HepG2 (cell line): ENCODE results near the gene CSPG5. TPM values are rescaled to one million over a fixed set of nuclear protein-coding genes. Genes with fewer than 3 reads are reported as not detected.
A peak's percentile ranks its signal among the peaks of the same experiment; 100 is the strongest.

ENCODE experiments used
- AGO1 ChIP-seq: fragments of 200-400 bp; formaldehyde crosslinking; IDR thresholded peaks from 2 replicates; pipeline ENCODE4 v1.6.1; 2017; ENCODE audit warnings: mild to moderate bottlenecking, low read depth, low read length, moderate library complexity; ENCODE audit not compliant: poor library complexity, severe bottlenecking
- BRD4 ChIP-seq: sonication (generic); formaldehyde crosslinking; IDR thresholded peaks from 2 replicates; pipeline ENCODE4 v1.4.0; 2020; ENCODE audit warnings: missing genetic modification reagents
- FOXJ3 ChIP-seq: sonication (generic); formaldehyde crosslinking; IDR thresholded peaks from 2 replicates; pipeline ENCODE4 v1.4.0; 2020; ENCODE audit warnings: missing genetic modification reagents, mild to moderate bottlenecking, borderline replicate concordance
- FOXK2 ChIP-seq: fragments of 450-650 bp; IDR thresholded peaks from 2 replicates; pipeline ENCODE4 v1.6.1; 2016
- HOXA5 ChIP-seq: sonication (generic); formaldehyde crosslinking; IDR thresholded peaks from 2 replicates; pipeline ENCODE4 v1.4.0; 2020; ENCODE audit warnings: missing genetic modification reagents
- KDM1A ChIP-seq: IDR thresholded peaks from 2 replicates; pipeline ENCODE4 v1.6.1; 2016; ENCODE audit warnings: missing compliant biosample characterization
- MEIS2 ChIP-seq: sonication (generic); formaldehyde crosslinking; IDR thresholded peaks from 2 replicates; pipeline ENCODE4 v1.9.0; 2021; ENCODE audit warnings: mild to moderate bottlenecking, missing genetic modification reagents
- NAIF1 ChIP-seq: sonication (generic); formaldehyde crosslinking; IDR thresholded peaks from 2 replicates; pipeline ENCODE4 v1.5.0; 2020; ENCODE audit warnings: mild to moderate bottlenecking, missing genetic modification reagents, borderline replicate concordance
- RBFOX2 ChIP-seq: fragments of 200-400 bp; formaldehyde crosslinking; IDR thresholded peaks from 2 replicates; pipeline ENCODE4 v1.6.1; 2017; ENCODE audit warnings: low read depth, mild to moderate bottlenecking, low read length
- SCMH1 ChIP-seq: sonication (generic); formaldehyde crosslinking; IDR thresholded peaks from 2 replicates; pipeline ENCODE4 v1.9.0; 2021; ENCODE audit warnings: missing genetic modification reagents, mild to moderate bottlenecking, borderline replicate concordance
- SP140L ChIP-seq: sonication (generic); formaldehyde crosslinking; IDR thresholded peaks from 2 replicates; pipeline ENCODE4 v1.4.0; 2020; ENCODE audit warnings: missing genetic modification reagents, borderline replicate concordance
- SP4 ChIP-seq: sonication (generic); formaldehyde crosslinking; IDR thresholded peaks from 2 replicates; pipeline ENCODE4 v1.8.1; 2023; ENCODE audit warnings: mild to moderate bottlenecking, missing genetic modification reagents
- STAT5B ChIP-seq: sonication (generic); formaldehyde crosslinking; IDR thresholded peaks from 2 replicates; pipeline ENCODE4 v1.4.0; 2020; ENCODE audit warnings: missing genetic modification reagents
- SUZ12 ChIP-seq: fragments of 150-350 bp; IDR thresholded peaks from 2 replicates; pipeline ENCODE4 v1.6.1; 2014; ENCODE audit warnings: low read depth, low read length
- TOPORS ChIP-seq: sonication (generic); formaldehyde crosslinking; IDR thresholded peaks from 2 replicates; pipeline ENCODE4 v1.8.0; 2023; ENCODE audit warnings: mild to moderate bottlenecking, missing genetic modification reagents
- ZNF12 ChIP-seq: sonication (generic); formaldehyde crosslinking; IDR thresholded peaks from 2 replicates; pipeline ENCODE4 v1.5.0; 2020; ENCODE audit warnings: missing genetic modification reagents
- ZNF121 ChIP-seq: sonication (generic); formaldehyde crosslinking; IDR thresholded peaks from 2 replicates; pipeline ENCODE4 v1.5.0; 2020; ENCODE audit warnings: mild to moderate bottlenecking, missing genetic modification reagents
- ZNF329 ChIP-seq: sonication (generic); formaldehyde crosslinking; IDR thresholded peaks from 2 replicates; pipeline ENCODE4 v1.9.0; 2021; ENCODE audit warnings: low read depth, mild to moderate bottlenecking, missing genetic modification reagents
- ZNF589 ChIP-seq: sonication (generic); formaldehyde crosslinking; conservative IDR thresholded peaks from 2 replicates; pipeline ENCODE4 v1.8.0; 2022; ENCODE audit warnings: mild to moderate bottlenecking, moderate library complexity, missing genetic modification reagents
- ZSCAN20 ChIP-seq: sonication (generic); formaldehyde crosslinking; IDR thresholded peaks from 2 replicates; pipeline ENCODE4 v1.4.0; 2020; ENCODE audit warnings: missing genetic modification reagents, mild to moderate bottlenecking, borderline replicate concordance
- ZZZ3 ChIP-seq: sonication (generic); formaldehyde crosslinking; IDR thresholded peaks from 2 replicates; pipeline ENCODE4 v1.4.0; 2020; ENCODE audit warnings: missing genetic modification reagents, mild to moderate bottlenecking, borderline replicate concordance
- polyA plus RNA-seq, 8 experiments: library from polyadenylated mRNA; depleted of rRNA in 3 of 8; stranded (reverse) in 7 of 8; unstranded in 1 of 8; fragments of >200 nt; fragmentation: Illumina TruSeq in 4 of 8; extraction: Trizol in 4 of 8; gene quantifications; 2 replicates each; pipeline versions ENCODE4 v1.2.1 to v1.2.3, GENCODE V29; 2011 to 2016; ENCODE audit warnings: low read depth in 4 of 8, missing spikeins in 1 of 8, mixed read lengths in 1 of 8; ENCODE audit not compliant: insufficient read depth in 1 of 8
- total RNA-seq, 5 experiments: library from RNA; depleted of rRNA; stranded (reverse); fragments of >200 nt; fragmentation: Illumina TruSeq; extraction: Trizol; gene quantifications; 2 replicates each; pipeline ENCODE4 v1.2.3, GENCODE V29; 2016; ENCODE audit warnings: low read depth in 1 of 5
- TF ChIP-seq, protein P1 (sequence below): sonication (generic); formaldehyde crosslinking; IDR thresholded peaks from 2 replicates; pipeline ENCODE4 v1.4.0; 2020; ENCODE audit warnings: missing genetic modification reagents
- TF ChIP-seq, protein P2 (sequence below): sonication (generic); formaldehyde crosslinking; IDR thresholded peaks from 2 replicates; pipeline ENCODE4 v1.4.0; 2020; ENCODE audit warnings: missing genetic modification reagents, borderline replicate concordance
- TF ChIP-seq, protein P3 (sequence below): sonication (generic); formaldehyde crosslinking; IDR thresholded peaks from 2 replicates; pipeline ENCODE4 v1.4.0; 2020; ENCODE audit warnings: mild to moderate bottlenecking, low read depth, missing genetic modification reagents

Gene CSPG5
- total and polyA plus RNA-seq, 2 of the 13 experiments (the other 11 are each of a cell fraction or from before 2014, with no cell fraction given): 0.07 to 0.15 TPM

GRCh38 chr3:47513125-47513929 is 65.3 kb downstream of the CSPG5 start, which contains the start of gene ELP6 (continued):
- TF ChIP-seq STAT5B (CRISPR knock-in tag) (no peak), FOXJ3 (CRISPR knock-in tag) (peak; percentile 51; the same call in 1 of the 2 replicates), HOXA5 (CRISPR knock-in tag) (no peak), ZNF121 (CRISPR knock-in tag) (no peak), AGO1 (peak; percentile 36), ZZZ3 (no peak; the same call in 1 of the 2 replicates), SUZ12 (peak; percentile 62; the same call in 1 of the 2 replicates), BRD4 (CRISPR knock-in tag) (peak; percentile 61; the same call in 1 of the 2 replicates), RBFOX2 (peak; percentile 93), SCMH1 (no peak), NAIF1 (CRISPR knock-in tag) (no peak), ZNF12 (no peak), MEIS2 (CRISPR knock-in tag) (peak; percentile 28), FOXK2 (no peak), SP4 (CRISPR knock-in tag) (peak; percentile 93), KDM1A (no peak), ZNF589 (CRISPR knock-in tag) (no peak), TOPORS (peak; percentile 82), ZSCAN20 (peak; percentile 78), ZNF329 (CRISPR knock-in tag) (no peak), SP140L (CRISPR knock-in tag) (no peak)
- TF ChIP-seq, protein P1, sequence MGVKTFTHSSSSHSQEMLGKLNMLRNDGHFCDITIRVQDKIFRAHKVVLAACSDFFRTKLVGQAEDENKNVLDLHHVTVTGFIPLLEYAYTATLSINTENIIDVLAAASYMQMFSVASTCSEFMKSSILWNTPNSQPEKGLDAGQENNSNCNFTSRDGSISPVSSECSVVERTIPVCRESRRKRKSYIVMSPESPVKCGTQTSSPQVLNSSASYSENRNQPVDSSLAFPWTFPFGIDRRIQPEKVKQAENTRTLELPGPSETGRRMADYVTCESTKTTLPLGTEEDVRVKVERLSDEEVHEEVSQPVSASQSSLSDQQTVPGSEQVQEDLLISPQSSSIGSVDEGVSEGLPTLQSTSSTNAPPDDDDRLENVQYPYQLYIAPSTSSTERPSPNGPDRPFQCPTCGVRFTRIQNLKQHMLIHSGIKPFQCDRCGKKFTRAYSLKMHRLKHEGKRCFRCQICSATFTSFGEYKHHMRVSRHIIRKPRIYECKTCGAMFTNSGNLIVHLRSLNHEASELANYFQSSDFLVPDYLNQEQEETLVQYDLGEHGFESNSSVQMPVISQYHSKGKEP (CRISPR knock-in tag): no peak; the same call in 1 of the 2 replicates
- TF ChIP-seq, protein P2, sequence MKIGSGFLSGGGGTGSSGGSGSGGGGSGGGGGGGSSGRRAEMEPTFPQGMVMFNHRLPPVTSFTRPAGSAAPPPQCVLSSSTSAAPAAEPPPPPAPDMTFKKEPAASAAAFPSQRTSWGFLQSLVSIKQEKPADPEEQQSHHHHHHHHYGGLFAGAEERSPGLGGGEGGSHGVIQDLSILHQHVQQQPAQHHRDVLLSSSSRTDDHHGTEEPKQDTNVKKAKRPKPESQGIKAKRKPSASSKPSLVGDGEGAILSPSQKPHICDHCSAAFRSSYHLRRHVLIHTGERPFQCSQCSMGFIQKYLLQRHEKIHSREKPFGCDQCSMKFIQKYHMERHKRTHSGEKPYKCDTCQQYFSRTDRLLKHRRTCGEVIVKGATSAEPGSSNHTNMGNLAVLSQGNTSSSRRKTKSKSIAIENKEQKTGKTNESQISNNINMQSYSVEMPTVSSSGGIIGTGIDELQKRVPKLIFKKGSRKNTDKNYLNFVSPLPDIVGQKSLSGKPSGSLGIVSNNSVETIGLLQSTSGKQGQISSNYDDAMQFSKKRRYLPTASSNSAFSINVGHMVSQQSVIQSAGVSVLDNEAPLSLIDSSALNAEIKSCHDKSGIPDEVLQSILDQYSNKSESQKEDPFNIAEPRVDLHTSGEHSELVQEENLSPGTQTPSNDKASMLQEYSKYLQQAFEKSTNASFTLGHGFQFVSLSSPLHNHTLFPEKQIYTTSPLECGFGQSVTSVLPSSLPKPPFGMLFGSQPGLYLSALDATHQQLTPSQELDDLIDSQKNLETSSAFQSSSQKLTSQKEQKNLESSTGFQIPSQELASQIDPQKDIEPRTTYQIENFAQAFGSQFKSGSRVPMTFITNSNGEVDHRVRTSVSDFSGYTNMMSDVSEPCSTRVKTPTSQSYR (CRISPR knock-in tag): 0 out of 2 replicates have a peak, but pooled peaks have one; percentile 3
- TF ChIP-seq, protein P3, sequence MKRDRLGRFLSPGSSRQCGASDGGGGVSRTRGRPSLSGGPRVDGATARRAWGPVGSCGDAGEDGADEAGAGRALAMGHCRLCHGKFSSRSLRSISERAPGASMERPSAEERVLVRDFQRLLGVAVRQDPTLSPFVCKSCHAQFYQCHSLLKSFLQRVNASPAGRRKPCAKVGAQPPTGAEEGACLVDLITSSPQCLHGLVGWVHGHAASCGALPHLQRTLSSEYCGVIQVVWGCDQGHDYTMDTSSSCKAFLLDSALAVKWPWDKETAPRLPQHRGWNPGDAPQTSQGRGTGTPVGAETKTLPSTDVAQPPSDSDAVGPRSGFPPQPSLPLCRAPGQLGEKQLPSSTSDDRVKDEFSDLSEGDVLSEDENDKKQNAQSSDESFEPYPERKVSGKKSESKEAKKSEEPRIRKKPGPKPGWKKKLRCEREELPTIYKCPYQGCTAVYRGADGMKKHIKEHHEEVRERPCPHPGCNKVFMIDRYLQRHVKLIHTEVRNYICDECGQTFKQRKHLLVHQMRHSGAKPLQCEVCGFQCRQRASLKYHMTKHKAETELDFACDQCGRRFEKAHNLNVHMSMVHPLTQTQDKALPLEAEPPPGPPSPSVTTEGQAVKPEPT: no peak
